Endothelial cell (in vitro differentiated cells): Measurements from ENCODE around the gene MBNL2. TPM values are rescaled to one million over a fixed set of nuclear protein-coding genes. Genes with fewer than 3 reads are reported as not detected.
A peak's percentile ranks its signal among the peaks of the same experiment; 100 is the strongest.

Experiments
- DNase-seq: peaks from one replicate; pipeline ENCODE4 v3.0.0; 2021; ENCODE audit warnings: low spot score
- H3K27ac Mint-ChIP-seq: one replicate; pipeline ENCODE4 v1.8.0; 2021; ENCODE audit warnings: mixed read lengths, inconsistent platforms; ENCODE audit not compliant: unreplicated experiment
- H3K27me3 Mint-ChIP-seq: one replicate; pipeline ENCODE4 v1.8.0; 2021; ENCODE audit warnings: mild to moderate bottlenecking, moderate library complexity, mixed read lengths, inconsistent platforms; ENCODE audit not compliant: unreplicated experiment
- H3K36me3 Mint-ChIP-seq: one replicate; pipeline ENCODE4 v1.8.0; 2021; ENCODE audit warnings: mild to moderate bottlenecking, low read depth, mixed read lengths, inconsistent platforms; ENCODE audit not compliant: unreplicated experiment
- H3K4me1 Mint-ChIP-seq: one replicate; pipeline ENCODE4 v1.8.0; 2021; ENCODE audit warnings: mild to moderate bottlenecking, mixed read lengths, inconsistent platforms; ENCODE audit not compliant: unreplicated experiment
- H3K4me3 Mint-ChIP-seq: one replicate; pipeline ENCODE4 v1.8.0; 2021; ENCODE audit warnings: mild to moderate bottlenecking, mixed read lengths, inconsistent platforms; ENCODE audit not compliant: unreplicated experiment
- H3K9me3 Mint-ChIP-seq: one replicate; pipeline ENCODE4 v1.8.0; 2021; ENCODE audit warnings: mixed read lengths, inconsistent platforms; ENCODE audit not compliant: unreplicated experiment
- total RNA-seq: library from RNA; stranded (reverse); fragmentation: NEBNext Ultra II Directional; extraction: Animal tissue kit (Norgen Biotek cat#: 25700); gene quantifications from one replicate; pipeline ENCODE4 v1.2.1, GENCODE V29; 2021; ENCODE audit not compliant: unreplicated experiment
- TF ChIP-seq, protein P1 (sequence below): fragments of 200-600 bp; sonication (generic); IDR thresholded peaks from one replicate; pipeline ENCODE4 v1.5.0; 2021; ENCODE audit warnings: antibody characterized with exemption; ENCODE audit not compliant: unreplicated experiment

MBNL2 gene
- total RNA-seq, 1 donor from 2014 or later, result 137 TPM

DNA sequence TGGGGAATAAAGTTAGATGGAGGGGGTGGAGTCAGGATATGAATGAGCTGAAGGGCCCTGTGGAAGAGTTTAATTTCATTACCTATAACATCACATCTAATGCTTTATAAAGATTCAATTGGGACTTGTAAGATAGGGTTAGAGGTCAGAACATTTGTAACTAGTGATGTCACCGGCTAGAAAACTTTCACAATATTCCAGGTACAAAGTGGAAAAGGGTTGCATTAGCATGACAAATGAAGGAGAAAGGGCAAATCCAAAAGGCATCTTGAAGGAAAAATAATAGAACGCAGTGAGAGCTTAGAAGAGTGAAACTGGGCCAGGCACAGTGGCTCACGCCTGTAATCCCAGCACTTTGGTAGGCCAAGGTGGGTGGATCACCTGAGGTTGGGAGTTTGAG is 7.6 kb downstream of the MBNL2 start:
- TF ChIP-seq, protein P1, sequence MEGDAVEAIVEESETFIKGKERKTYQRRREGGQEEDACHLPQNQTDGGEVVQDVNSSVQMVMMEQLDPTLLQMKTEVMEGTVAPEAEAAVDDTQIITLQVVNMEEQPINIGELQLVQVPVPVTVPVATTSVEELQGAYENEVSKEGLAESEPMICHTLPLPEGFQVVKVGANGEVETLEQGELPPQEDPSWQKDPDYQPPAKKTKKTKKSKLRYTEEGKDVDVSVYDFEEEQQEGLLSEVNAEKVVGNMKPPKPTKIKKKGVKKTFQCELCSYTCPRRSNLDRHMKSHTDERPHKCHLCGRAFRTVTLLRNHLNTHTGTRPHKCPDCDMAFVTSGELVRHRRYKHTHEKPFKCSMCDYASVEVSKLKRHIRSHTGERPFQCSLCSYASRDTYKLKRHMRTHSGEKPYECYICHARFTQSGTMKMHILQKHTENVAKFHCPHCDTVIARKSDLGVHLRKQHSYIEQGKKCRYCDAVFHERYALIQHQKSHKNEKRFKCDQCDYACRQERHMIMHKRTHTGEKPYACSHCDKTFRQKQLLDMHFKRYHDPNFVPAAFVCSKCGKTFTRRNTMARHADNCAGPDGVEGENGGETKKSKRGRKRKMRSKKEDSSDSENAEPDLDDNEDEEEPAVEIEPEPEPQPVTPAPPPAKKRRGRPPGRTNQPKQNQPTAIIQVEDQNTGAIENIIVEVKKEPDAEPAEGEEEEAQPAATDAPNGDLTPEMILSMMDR, result no peak
- Mint-ChIP-seq H3K27me3 (peaks cover 5% of the 10 kb centered on the region), H3K4me3 (peak overlapping the region; percentile 65), H3K4me1 (peaks cover 86% of the 10 kb centered on the region), H3K36me3 (peaks cover 47% of the 10 kb centered on the region), H3K9me3 (no peaks in the 10 kb centered on the region), H3K27ac (no peak overlapping the region)
- DNase-seq, result no peak

DNA sequence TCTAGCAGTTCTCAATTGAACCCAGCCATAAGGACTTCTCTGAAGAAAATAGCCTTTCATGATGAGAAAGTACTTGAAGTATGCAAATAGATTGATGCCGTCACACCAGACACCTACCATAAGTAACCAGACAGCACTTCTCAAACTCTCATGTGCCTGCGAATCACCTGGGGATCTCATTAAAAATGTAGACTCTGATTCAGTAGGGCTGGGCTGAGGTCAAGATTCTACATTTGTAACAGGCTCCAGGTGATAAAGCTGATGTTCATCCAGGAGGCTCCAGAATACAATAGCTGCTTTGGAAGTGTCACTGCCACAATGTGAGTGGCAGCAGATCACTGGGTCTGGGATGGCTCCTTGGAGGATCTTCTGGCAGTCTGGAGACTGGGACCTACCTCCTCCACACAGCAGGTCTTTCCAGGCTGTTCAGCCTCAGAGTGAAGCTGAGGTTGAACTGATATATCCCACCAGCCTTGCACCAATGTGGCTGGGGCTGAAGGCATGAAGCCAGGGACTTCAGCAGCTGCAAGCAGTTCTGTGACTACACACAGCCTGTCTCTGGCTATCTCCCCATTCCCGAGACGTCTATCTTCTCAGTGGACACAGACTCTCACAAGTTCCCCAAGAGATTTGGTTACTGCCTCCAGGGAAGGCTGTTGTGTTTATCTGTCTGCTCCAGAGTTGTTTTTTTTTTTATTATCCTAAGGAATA is 9.1 kb downstream of the MBNL2 start:
- H3K27ac Mint-ChIP-seq, result no peak overlapping the region
- no peak for DNase-seq
- no peak overlapping the region for H3K4me3 Mint-ChIP-seq
- H3K4me1 Mint-ChIP-seq, result peaks cover 90% of the 10 kb centered on the region
- H3K27me3 Mint-ChIP-seq, result peaks cover 3% of the 10 kb centered on the region
- no peaks in the 10 kb centered on the region for H3K9me3 Mint-ChIP-seq
- H3K36me3 Mint-ChIP-seq, result peaks cover 53% of the 10 kb centered on the region
- TF ChIP-seq, protein P1, result no peak

DNA sequence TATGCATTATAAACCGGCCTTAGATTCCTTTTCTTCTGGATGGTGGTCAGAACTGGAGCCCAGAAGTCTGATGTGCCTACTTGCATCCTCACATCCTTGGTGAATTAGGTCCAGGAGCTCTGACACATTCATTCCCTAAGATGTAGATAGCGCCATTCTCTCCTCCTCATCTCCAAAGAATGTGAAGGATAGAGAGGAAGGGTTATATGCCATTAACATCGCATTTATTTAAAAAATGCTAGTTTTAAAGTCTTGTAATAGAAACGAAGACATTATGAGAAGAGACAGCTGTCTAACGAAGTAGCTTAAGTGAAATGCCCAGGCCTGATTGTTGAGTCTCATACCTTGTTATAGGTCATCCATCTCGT is 9.7 kb downstream of the MBNL2 start:
- H3K9me3 Mint-ChIP-seq, result no peaks in the 10 kb centered on the region

DNA sequence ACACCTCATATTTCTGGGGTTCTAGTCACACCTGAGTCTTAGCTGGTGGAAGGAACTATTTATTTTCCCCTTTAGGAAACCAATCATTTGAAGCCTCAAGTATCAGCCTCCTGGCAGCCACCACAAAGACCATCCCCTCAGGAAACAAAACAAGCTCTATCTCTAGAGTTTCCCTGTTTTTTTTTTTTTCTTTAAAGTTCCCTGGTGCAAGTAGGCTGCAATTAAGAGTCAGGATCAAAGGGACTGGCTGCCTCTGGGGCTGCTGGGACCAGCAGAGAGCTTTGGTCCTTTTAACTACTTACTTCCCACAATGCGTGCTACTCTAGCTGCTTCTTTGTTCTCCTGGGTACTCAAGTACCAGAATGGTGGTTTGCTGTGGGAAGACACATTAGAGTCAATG is 11.4 kb downstream of the MBNL2 start:
- peak overlapping the region; percentile 83 for H3K27ac Mint-ChIP-seq
- peak overlapping the region; percentile 79 for H3K4me3 Mint-ChIP-seq
- no peak for DNase-seq
- peaks cover 13% of the 10 kb centered on the region for H3K27me3 Mint-ChIP-seq
- peaks cover 71% of the 10 kb centered on the region for H3K36me3 Mint-ChIP-seq
- H3K4me1 Mint-ChIP-seq, result peaks cover 97% of the 10 kb centered on the region
- TF ChIP-seq, protein P1, result no peak
- no peaks in the 10 kb centered on the region for H3K9me3 Mint-ChIP-seq

More for the DNA sequence above, 9.7 kb downstream of the MBNL2 start:
- TF ChIP-seq, protein P1, result no peak
- no peak for DNase-seq
- Mint-ChIP-seq H3K36me3 (peaks cover 58% of the 10 kb centered on the region), H3K4me3 (peak overlapping the region; percentile 51), H3K4me1 (peaks cover 93% of the 10 kb centered on the region), H3K27ac (peak overlapping the region; percentile 46), H3K27me3 (peaks cover 3% of the 10 kb centered on the region)

DNA sequence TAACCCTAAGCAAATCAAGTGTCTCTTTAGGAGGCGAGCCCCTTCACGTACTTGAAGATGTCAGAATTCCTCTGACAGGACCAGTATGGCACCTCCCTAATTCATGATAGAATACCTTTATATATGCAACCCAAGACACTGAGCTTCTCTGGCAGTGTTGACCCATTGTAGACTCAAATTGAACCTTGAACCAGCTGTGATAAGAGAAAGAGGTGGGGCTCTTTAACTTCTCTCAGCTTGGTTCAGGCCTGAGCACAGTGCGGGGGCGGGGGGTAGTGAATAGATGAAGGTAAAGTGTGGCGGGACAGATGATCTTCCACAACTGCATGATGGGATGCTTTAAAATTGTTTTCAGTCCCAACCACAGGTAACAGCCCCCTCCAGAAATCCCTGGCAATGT is 12.1 kb downstream of the MBNL2 start:
- no peak for DNase-seq
- peak overlapping the region; percentile 83 for H3K27ac Mint-ChIP-seq
- peaks cover 76% of the 10 kb centered on the region for H3K36me3 Mint-ChIP-seq
- H3K9me3 Mint-ChIP-seq, result no peaks in the 10 kb centered on the region
- TF ChIP-seq, protein P1, result no peak
- peaks cover 13% of the 10 kb centered on the region for H3K27me3 Mint-ChIP-seq
- peak overlapping the region; percentile 79 for H3K4me3 Mint-ChIP-seq
- H3K4me1 Mint-ChIP-seq, result peaks cover 97% of the 10 kb centered on the region
